RWPE1 (cell line): Measurements from ENCODE around the gene UNC5C.

ENCODE experiments used
- CTCF ChIA-PET: fragments of 350-600 bp; sonication (Branson Sonifier 250); formaldehyde crosslinking; extraction: SDS; loops from one replicate; lab custom pipeline; 2021; lab: Yijun Ruan, JAX
- POLR2A ChIA-PET: fragments of 400-600 bp; formaldehyde crosslinking; extraction: SDS; loops from one replicate; lab custom pipeline; 2020; ENCODE audit warnings: antibody characterized with exemption; ENCODE audit not compliant: low non-redundant PET; lab: Yijun Ruan, JAX
- DNase-seq: peaks from one replicate; pipeline ENCODE4 v3.0.0; 2012; ENCODE audit warnings: low spot score
- H3K27ac ChIP-seq: fragments of 450-650 bp; 2 replicates; pipeline ENCODE4 v1.5.1; 2017
- TF ChIP-seq, protein P1 (sequence below): fragments of 450-650 bp; conservative IDR thresholded peaks from 2 replicates; pipeline ENCODE4 v1.5.1; 2017; ENCODE audit warnings: low read depth, mild to moderate bottlenecking

The UNC5C gene

GRCh38 chr4:95585016-95585695 lies 36.4 kb upstream of the UNC5C start:
- CTCF ChIA-PET: no interaction called here
- no peak overlapping the region for H3K27ac ChIP-seq
- TF ChIP-seq, protein P1, sequence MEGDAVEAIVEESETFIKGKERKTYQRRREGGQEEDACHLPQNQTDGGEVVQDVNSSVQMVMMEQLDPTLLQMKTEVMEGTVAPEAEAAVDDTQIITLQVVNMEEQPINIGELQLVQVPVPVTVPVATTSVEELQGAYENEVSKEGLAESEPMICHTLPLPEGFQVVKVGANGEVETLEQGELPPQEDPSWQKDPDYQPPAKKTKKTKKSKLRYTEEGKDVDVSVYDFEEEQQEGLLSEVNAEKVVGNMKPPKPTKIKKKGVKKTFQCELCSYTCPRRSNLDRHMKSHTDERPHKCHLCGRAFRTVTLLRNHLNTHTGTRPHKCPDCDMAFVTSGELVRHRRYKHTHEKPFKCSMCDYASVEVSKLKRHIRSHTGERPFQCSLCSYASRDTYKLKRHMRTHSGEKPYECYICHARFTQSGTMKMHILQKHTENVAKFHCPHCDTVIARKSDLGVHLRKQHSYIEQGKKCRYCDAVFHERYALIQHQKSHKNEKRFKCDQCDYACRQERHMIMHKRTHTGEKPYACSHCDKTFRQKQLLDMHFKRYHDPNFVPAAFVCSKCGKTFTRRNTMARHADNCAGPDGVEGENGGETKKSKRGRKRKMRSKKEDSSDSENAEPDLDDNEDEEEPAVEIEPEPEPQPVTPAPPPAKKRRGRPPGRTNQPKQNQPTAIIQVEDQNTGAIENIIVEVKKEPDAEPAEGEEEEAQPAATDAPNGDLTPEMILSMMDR: no peak
- POLR2A ChIA-PET: no interaction called here
- DNase-seq: peak; percentile 56

DNA sequence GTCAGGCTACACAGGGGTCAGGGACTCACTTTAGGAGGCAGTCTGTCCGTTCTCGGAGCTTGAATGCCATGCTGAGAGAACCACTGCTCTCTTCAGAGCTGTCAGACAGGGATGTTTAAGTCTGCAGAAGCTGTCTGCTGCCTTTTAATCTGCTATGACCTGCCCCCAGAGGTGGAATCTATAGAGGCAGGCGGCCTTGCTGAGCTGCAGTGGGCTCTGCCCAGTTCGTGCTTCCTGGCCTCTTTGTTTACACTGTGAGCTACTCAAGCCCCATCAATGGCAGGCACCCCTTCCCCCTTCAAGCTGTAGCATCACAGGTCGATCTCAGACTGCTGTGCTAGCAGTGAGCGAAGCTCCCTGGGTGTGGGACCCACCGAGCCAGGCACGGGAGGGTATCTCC lies 31.5 kb upstream of the UNC5C start:
- no peak for DNase-seq
- POLR2A ChIA-PET: no interaction called here
- H3K27ac ChIP-seq: no peak overlapping the region
- TF ChIP-seq, protein P1: no peak
- CTCF ChIA-PET: no interaction called here

GRCh38 chr4:95572304-95572991 lies 23.7 kb upstream of the UNC5C start:
- H3K27ac ChIP-seq: no peak overlapping the region
- ChIA-PET CTCF (interaction anchor here (0.6 kb wide), 1 partner anchor 33 kb away, joined by 3 read pairs; no protein-coding TSS in a partner anchor), POLR2A (no interaction called here)
- TF ChIP-seq, protein P1: no peak
- peak; percentile 52 for DNase-seq

- TF ChIP-seq, protein P1: no peak
- ChIA-PET POLR2A (no interaction called here), CTCF (no interaction called here)
- no peak overlapping the region for H3K27ac ChIP-seq
- DNase-seq: no peak
These were observed 22.8 kb upstream of the UNC5C start for GRCh38 chr4:95571577-95571976.

- ChIA-PET POLR2A (no interaction called here), CTCF (interaction anchor here (0.7 kb wide), 1 partner anchor 37 kb away, joined by 5 read pairs; no protein-coding TSS in a partner anchor)
These were observed 15.0 kb upstream of the UNC5C start for GRCh38 chr4:95563638-95564337.

GRCh38 chr4:95560774-95561173 lies 12.0 kb upstream of the UNC5C start:
- TF ChIP-seq, protein P1: no peak
- CTCF ChIA-PET: no interaction called here
- no peak overlapping the region for H3K27ac ChIP-seq
- no peak for DNase-seq
- POLR2A ChIA-PET: no interaction called here

More at GRCh38 chr4:95563638-95564337, 15.0 kb upstream of the UNC5C start:
- no peak for DNase-seq
- TF ChIP-seq, protein P1: no peak
- H3K27ac ChIP-seq: no peak overlapping the region
